Measurements from ENCODE around the gene ELMO1.
A peak's percentile ranks its signal among the peaks of the same experiment; 100 is the strongest.

The ELMO1 gene

DNA sequence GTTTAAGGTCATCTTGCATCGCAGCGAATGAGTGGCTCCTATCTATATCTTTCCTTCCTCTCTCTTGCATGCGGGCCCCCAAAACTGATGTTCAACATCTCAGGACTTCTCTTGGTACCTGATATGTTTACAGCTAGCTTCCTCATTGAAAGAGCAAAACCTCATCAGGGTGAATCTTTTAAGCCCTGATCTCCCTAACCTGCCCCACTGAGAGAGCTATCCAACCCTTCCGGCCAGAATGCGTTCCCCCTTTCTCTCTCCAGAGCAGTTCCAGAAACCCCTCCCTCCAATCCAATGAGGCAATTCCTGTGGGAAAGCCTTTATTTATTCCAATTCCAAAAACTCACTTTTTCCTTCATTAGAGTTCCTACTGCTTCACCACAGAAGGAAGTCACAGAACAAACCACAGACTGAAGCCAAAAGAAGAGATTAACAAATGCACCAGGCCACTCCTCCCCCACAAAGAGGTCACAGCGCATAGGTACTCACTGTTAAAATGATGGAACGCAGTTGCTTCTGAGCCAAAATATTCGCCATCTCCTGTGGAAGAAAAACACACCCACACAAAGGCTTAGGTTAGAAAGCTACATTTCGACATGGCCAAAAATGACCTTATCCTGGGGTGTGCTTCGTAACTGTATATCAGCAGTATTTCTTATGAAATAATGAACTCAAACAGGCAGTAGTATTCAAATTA lies 232.4 kb downstream of the ELMO1 start:
- no peak for DNase-seq (ENCODE audit: low spot score)

DNA sequence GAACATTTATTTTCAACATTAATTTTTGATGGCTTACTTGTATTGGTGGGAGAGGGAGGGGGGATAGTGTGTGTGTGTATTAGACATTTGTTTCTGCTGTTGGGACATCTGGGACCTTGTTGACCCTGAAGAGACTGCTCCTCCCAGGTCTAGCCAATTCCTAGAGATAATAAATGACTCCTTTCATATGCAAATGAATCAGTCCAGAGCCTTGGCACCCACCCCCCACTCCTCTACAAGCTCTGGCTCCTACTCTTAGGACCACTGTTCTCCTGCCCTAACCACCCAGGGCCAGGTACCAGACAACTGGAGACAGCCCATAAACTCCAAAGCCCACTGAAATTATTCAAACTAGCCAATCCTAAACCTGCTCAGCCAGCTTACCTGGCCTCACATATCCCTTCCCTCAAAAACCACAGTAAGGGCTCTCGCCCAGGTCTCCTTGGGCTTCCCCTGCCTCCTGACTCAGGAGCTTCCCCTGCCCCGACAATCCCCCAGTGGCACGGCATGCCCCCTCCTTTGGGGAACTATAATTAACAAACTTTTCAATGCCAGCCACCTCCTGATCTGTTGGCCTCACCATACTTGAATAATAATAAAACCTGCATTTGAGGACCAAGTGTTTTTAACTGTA lies 233.3 kb downstream of the ELMO1 start:
- DNase-seq (ENCODE audit: low spot score), result no peak

DNA sequence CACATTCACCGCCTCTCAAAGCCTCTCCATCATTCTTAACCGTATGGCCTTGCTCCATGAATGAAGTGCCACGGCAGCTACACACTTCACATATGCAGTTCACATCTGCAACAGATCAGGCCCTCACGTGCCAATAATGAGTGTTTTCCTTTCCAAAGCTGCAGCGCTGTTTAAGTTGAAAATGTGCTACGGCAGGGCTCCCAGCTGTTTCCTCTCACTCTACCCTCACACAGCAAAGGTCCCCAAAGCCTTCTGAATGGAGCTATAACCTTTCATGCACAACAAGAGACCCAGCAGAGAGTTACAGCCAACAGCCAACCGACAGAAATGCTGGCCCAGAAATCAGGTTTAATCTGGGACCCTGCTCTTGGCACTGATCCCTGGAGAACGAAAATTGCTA lies 236.1 kb downstream of the ELMO1 start:
- no peak for DNase-seq (ENCODE audit: low spot score)

DNA sequence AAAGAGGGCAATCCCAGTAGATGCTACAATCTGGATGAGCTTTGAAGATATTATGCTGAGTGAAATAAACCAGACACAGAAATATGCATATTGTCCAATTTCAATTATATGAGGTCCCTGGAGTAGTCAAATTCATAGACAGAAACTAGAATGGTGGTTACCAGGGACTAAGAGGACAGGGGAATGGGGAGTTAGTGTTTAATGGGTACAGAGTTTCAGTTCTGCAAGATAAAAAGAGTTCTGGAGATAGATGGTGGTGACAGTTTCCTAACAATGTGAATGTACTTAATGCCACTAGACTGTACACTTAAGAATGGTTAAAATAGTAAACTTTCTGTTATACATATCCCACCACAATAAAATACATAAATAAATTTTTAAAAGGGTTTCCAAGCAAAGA lies 236.6 kb downstream of the ELMO1 start:
- DNase-seq (ENCODE audit: low spot score), result no peak

DNA sequence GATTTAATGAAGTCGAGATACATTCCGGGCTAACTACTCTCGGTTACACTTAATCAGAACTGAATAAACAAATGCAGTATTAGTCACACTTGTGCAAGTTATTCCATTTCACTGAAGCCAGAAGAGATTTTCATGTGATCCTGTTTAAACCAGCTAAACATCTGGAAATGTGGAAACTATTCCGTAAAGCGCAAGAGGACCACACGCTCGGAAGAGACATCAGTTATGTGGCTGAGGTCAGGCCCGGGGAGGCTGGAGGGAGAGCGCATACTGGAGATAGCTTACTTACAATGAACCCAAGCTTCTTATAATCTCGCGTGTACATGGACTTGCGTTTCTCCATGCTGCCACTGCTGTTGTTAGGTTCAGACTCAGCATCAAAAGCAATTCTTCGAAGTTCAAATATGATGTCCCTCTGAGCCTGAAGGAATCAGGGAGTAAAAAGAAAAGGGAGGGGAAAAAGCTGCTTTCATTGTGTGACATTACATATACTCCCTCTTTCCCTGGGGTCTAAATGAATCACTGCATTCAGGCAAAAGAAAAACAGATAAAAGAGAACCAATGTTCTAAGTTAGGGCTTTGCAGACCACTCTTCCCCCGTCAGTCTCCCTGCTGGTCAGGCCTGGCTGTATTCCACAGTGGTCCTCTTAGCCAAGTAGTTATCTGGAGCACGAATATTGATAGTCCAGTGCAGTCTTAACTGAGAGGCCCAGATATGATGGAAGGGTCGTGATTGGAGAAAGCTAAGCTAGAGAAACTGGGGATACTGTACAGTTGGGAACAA lies 237.4 kb downstream of the ELMO1 start:
- no peak for DNase-seq (ENCODE audit: low spot score)

DNA sequence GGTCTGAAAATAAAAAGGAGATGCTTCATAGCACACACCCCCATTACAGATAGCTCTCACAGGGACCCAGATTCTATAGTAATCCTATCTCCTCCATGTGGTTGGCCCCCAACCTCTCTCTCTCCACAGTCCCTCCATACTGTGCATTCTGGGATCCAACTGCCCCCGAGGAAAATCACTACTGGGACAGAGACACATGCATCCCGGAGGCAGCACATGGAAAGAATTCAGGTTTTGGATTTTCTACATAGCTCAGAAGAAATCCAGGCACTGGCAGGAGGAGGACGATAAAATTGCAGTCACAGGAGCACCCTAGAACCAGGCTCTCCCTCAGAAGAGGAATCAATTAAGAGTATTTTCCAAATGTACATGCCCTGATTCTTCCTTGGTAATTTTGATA lies 239.5 kb downstream of the ELMO1 start:
- no peak for DNase-seq (ENCODE audit: low spot score)

DNA sequence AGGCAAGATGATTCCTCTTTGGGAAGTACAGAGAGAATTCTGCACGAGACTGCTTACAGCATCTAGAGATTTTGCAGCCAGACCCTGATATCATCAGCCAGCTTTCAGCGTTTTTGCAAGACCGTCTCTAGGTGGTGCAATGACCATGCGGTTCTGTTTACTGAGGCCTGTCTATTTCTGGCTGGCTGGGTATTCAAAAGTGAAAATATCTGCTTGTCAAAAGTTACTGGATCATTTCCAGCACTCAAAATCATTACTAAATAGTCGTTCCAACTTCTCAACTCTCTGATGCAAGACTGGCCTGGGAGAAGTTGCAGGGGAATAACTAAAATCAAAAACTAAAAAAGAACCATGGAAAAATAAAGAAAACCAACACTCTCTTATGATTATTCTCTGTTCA lies 240.1 kb downstream of the ELMO1 start:
- DNase-seq (ENCODE audit: low spot score), result peak; percentile 58

DNA sequence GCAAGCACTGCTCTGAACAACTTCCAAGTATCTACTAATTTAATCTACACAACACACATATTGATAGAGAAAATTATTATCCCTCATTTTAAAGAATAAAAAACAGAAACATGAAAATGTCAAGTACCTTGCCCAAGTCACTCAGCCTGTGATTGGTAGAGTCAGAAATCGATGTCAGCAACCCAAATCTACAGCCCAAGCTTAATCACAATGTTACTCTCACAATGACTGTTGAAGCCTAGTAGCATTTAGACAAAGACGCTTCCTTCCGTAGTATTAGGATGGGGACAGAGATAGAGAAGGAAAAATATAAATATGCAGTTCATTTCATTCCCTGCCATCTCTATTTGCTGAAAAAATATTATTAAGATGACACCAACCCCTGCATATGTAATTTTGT lies 242.5 kb downstream of the ELMO1 start:
- no peak for DNase-seq (ENCODE audit: low spot score)

DNA sequence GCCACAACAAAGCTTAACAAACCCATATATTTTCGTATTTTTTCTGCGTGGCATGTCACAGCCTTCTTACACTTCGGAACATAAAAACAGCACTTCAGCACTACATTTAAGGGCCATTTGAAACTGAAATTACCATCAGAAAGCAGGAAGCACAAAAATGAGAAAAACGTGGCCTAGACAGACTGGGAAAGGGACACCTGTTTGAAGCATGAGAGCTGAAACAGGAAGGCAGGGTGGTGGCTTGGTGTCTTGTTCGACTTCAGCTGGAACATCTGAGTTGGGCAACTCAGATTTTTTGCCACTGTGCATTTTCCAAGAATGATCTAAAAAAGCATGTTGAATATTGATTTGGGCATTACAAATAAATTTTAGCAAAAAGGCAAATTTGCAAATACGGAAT lies 243.2 kb downstream of the ELMO1 start:
- no peak for DNase-seq (ENCODE audit: low spot score)

DNA sequence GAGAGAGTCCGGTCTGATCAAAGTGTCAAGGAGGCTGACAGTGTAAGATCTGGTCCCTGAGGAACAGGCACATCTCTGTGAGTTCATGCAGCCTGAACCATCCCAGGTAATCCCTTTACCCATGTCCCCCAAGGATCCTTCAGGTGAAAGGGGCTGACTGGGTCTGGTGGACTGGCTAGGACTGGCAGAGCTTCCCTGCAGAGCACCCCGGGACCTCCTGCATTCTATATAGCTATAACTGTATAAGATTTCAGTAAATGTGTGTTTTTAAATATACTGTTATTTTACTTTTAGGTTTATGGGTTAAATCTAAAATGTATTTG lies 246.8 kb downstream of the ELMO1 start:
- DNase-seq (ENCODE audit: low spot score), result no peak

DNA sequence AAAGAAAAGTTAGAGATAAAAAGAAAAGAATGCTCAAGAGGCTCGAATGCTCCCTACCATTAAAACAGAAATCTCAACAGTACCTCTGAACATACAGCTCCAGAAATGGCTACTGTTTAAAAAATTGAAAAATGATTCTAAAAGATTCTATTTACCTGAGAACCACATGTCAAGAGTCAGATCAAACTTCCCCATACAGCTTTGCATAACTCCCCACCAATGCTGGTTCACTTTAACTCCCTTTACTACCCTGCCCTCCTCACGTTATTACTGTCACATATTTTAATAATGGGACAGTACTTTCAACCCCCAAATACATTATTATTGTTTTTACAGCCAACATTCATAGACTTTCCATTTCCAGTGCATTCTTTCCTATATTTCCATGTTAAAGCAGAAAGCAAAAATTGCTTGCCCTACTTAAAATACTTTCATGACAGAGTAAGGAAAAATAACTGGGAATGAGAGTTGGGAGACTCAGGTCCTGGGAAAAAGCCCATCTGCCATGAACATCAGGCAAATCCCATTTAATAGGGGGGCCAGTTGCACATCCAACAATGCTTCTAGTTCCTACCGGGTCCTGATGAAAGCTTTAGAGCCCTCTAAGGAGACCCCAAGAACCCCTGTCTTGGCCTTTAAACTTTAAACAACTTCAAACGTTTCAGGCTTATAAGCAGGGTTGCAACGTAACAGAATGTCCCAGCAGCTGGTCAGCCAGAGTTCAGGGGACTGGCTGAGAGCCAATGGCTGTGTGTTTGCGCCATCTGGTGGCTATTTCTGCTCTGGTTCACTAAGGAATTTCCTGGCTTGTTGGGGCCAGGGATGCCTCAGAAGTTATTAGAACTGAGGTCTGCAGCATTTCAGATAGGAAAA lies 247.4 kb downstream of the ELMO1 start:
- DNase-seq (ENCODE audit: low spot score), result peak; percentile 81

DNA sequence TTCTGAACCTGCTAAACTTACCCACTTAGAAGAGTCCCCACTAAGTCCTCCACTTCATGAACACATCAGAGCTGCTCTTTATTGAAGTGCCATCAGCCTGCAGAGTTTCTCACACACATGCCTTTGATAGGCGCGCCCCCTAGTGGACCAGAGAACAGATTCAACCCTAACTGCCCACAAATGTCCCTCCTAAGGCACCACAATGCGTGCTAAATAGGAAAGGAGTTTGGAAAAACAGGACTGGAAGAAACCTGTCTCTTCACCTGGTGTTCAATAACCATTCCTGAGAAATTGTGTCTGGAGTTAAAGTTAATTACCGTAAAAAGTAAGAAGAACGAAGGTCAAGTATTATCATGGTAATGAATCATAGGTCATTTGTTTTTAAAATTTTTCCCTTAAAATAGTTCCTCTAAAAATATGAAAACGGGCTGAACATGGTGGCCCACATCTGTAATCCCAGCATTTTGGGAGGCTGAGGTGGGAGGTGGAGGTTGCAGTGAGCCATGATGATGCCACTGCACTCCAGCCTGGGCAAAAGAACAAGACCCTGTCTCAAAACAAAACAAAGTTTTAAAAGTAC lies 249.7 kb downstream of the ELMO1 start:
- DNase-seq (ENCODE audit: low spot score), result peak; percentile 79

DNA sequence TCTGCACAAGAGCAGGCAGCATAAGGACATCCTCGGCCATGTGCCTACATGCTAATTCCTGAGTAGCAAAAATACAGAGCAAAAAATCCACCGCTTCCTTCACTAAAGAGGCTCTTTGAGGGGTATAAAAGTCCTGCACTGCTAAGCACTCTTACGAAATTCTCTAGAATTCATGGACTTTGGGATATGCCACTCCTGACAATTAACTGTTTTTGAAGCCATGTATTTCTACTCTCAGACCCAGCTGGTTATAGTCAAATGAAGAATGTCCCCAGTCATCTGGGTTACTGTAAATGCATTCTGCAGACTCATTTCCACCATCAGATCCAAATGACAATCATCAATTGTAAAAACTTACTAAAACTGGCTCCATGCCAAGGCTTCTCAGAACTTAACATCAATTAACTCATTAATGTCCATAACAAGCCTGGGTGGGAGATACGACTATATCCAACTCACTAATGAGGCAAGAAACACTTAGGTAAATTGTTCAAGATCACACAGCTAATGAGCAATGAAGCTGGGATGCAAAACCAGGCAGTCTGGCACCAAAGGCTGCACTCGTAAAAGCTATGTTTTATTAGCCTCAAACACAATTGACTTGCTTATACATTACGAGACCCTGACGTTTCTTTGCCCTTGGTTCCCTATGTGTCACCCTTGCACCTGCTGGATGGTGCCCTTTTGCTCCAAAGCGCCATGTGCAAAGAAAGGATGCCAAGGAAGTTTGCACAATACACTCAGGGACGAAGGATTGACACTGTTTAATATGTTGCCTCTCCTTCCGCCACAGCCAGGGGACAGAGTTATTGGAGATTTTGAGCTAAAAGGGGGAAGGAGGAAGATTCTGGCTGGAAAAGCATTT lies 250.4 kb downstream of the ELMO1 start:
- no peak for DNase-seq (ENCODE audit: low spot score)

DNA sequence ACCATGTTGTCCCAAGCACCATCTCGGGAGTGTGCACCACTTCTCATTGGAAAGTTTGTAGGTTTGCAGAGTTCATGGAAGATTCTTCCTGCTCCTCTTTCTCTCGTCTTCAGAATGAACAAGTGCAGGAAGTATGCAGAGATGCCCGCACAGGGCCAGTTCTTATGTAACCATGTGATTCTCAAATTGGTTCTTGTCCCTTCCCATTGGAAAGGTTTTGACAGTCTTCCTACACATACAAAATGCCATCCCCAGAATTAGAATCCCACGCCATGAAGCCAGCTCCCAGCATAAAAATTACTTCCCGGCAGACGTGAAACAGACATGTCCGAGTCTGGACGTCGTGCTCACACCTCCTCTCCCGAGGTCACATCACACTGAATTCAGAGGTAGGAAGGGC lies 251.6 kb downstream of the ELMO1 start:
- DNase-seq (ENCODE audit: low spot score), result no peak

DNA sequence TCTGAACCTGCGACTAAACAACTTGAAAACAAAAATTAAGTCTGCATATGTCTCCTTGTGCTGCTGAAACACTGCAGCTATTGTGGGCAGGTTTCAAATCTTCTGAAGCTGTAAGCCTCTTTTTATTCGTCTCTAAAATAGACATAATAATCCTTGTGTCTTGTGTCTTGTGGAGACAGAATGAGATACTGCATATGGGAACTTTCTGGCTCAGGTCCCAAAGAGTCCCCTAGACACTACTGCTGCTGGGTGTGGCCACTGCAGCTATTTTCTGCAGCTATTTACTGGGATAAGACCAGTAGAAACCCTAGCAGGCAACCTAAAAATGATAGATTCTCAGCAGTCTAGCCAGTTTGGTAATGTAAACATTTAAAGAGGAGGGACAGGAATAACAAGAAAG lies 252.0 kb downstream of the ELMO1 start:
- DNase-seq (ENCODE audit: low spot score), result no peak

DNA sequence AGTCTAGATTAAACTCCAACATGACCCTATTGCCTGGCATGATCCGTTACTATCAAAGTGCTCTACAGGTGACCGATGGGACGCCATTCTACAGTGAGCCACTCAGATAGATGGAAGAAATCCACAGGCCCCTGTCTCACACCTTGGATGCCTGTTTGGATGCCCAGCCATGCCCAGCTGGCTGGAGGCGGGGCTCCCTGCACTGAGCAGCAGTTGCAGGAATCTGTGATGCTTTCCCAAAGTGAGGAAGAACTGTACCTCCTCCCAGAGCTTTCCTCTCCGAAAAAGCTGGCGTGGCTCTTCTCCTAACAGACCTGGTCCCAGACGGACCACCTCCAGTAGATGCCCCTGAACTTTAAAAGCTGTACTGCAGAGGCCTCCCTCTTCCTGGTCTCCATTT lies 253.3 kb downstream of the ELMO1 start:
- no peak for DNase-seq (ENCODE audit: low spot score)

DNA sequence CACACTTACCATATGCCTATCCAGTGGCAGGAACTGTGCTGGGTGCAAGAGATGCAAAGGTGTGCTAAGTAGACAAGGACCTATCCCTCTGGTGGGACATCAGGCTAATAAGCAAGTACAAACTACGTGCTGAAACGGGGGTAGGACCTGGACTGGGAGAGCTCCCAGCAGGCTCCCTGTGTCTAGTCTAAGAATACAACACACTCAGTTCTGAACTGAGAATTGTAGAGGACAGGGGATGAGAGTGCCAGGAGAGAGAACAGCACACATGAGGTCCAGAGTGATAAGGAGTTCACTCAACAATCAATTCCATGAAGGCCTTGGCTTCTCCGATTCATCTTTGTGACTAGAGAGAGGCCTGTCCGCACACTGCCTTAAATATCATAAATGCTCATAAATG lies 253.7 kb downstream of the ELMO1 start:
- DNase-seq (ENCODE audit: low spot score), result no peak

DNA sequence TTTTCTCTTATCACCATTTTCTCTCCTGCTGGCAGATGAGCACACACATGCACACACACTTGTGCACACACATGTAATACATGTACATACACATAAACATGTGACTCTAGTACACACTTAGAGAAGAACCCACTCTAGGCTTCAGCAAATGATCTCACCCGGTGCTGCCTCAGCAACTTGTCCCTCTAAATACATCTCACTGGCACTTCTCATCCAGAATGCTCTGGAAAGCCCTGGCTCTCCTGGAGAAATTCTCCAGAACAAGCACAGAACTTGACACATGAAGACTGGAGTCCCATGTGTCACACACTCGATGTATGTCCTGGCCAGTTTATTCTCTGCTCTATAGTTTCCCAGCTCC lies 254.9 kb downstream of the ELMO1 start:
- no peak for DNase-seq (ENCODE audit: low spot score)

DNA sequence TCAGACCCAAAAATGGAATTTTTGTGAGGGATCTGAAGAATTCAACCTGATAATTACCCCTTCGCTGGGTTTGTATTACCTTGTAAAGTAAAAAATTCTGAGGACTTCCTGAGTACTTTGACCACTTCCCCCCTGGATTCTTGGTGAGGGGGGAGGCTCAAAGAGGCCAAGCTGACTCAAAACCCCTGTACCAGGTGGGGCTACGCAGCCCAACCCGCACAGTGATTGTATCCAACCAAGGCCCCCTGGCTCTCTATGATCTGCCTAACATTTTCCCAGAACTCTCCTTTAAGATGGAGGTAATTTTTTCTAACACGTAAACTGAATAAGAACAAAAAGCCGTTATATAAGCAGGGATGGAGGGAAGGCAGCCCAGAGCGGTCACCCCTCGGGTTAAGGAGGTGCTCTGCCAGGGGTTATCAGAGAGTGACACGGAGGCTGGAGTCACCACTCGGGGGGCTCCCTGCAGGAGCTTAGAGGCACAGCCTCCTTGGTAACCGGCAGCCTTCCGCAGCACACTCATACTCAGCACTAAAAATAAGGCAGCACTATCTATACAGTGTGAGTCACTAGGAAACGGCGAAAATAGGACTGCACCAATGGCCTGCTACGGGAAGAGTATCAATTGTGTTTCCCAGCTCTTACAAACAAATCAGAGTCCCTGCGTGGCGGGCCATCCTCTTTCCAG lies 255.4 kb downstream of the ELMO1 start:
- no peak for DNase-seq (ENCODE audit: low spot score)

DNA sequence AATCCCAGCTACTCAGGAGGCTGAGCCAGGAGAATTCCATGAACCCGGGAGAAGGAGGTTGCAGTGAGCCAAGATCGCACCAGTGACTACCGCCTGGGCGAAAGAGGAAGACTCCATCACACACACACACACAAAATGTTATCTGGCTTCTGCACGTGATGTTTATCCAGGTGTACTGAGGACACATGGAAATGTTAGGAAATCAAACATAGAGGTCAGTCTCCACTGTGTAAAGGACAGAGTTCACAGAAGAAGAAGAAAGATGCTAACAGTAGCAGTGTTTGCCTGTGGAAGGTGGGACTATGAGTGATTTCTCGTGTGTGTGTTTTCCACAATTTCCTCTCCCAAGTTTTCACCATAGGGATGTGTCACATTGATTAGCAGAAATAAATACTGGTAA lies 256.9 kb downstream of the ELMO1 start:
- DNase-seq (ENCODE audit: low spot score), result no peak

DNA sequence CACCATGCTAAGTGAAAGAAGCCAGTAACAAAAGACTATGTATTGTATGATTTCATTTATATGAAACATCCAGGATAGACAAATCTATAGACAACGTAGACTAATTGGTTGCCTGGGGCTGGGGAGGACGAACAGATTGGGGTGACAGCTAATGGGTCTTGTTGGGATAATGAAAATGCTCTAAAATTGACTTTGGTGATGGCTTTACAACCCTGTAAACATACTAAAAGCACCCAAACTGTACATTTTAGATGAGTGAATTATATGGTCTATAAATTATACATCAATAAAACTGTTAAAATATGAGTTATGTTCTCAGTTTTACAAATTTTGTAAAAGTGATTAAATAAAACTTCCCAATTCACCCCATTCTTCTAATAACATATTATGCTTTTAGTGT lies 261.5 kb downstream of the ELMO1 start:
- no peak for DNase-seq (ENCODE audit: low spot score)
